Right lobe of liver (tissue), 6 donors: ENCODE measurements around the gene PHB1. TPM values are rescaled to one million over a fixed set of nuclear protein-coding genes. Genes with fewer than 3 reads are reported as not detected.

Source experiments
- ATAC-seq, 4 donors: fragments of 200-7000 bp; cut with Tn5 transposase; one replicate each; pipeline ENCODE4 v1.9.1; 2020; ENCODE audit warnings: mild to moderate bottlenecking in 4 of 4, moderate library complexity in 4 of 4
- DNase-seq, 3 donors: peaks; one replicate each; pipeline ENCODE4 v3.0.0-alpha.2; 2020
- H3K27ac ChIP-seq, 3 donors: fragments of 200-600 bp; one replicate each; pipeline ENCODE4 v1.8.0; 2022
- H3K27me3 ChIP-seq, 2 donors: fragments of 200-600 bp; one replicate each; pipeline ENCODE4 v1.8.0; 2022
- H3K36me3 ChIP-seq, 4 donors: fragments of 200-600 bp; sonication (generic) in 1 of 4; one replicate each; pipeline versions ENCODE4 v1.5.1 to v1.8.0; 2017 to 2022; ENCODE audit warnings: control low read depth in 1 of 4
- H3K4me1 ChIP-seq, 4 donors: fragments of 200-600 bp; sonication (generic) in 1 of 4; one replicate each; pipeline versions ENCODE4 v1.5.1 to v1.8.0; 2017 to 2022; ENCODE audit warnings: control low read depth in 1 of 4
- H3K4me3 ChIP-seq, 3 donors: fragments of 200-600 bp; one replicate each; pipeline ENCODE4 v1.8.0; 2022
- H3K9me3 ChIP-seq, 4 donors: fragments of 200-600 bp; sonication (generic) in 1 of 4; one replicate each; pipeline versions ENCODE4 v1.5.1 to v1.8.0; 2017 to 2022; ENCODE audit warnings: control low read depth in 1 of 4
- CTCF ChIP-seq, 4 donors: fragments of 200-600 bp in 3 of 4; fragments of 450-650 bp in 1 of 4; IDR thresholded peaks; one replicate each; pipeline versions ENCODE4 v1.5.1 to v1.8.0; 2016 to 2022; ENCODE audit warnings: antibody characterized with exemption in 4 of 4, mild to moderate bottlenecking in 2 of 4
- POLR2A ChIP-seq: fragments of 450-650 bp; IDR thresholded peaks from one replicate; pipeline ENCODE4 v1.6.1; 2017; ENCODE audit warnings: antibody characterized with exemption, mild to moderate bottlenecking
- WGBS: methylation state at CpG from one replicate; pipeline ENCODE4 v1.1.6; 2018; ENCODE audit warnings: low coverage, low lambda C conversion rate; ENCODE audit not compliant: insufficient coverage; ENCODE audit errors: missing lambda C conversion rate; 5-methylcytosine and 5-hydroxymethylcytosine counted together
- intact Hi-C, 2 donors: fragments of 100-400 bp; cut with DNase I; formaldehyde crosslinking; loops; one replicate each; pipeline versions ENCODE4 v1.11.2 to v1.14.1; 2022
- total RNA-seq, 6 experiments: library from RNA; depleted of rRNA in 2 of 6; stranded (reverse); fragments of >200 nt in 2 of 6; fragmentation: NEBNext Ultra II Directional in 3 of 6; extraction: Animal tissue kit (Norgen Biotek cat#: 25700) in 3 of 6; gene quantifications; one replicate each; pipeline versions ENCODE4 v1.1.0 to v1.2.4, GENCODE V29; 2016 to 2023
- donor health status: DM: no; HTN: yes; CAD: no.
- donor health status: DM: no; HTN: no; CAD: no.
- donor health status: DM: no; HTN: no; CAD: no.
- donor health status: DM: no; HTN: yes; CAD: no.
- donor health status: DM: no; HTN: yes; CAD: no.

Gene PHB1
- total RNA-seq, 6 experiments from 2014 or later = 88.5 to 131 (median 102) TPM

DNA sequence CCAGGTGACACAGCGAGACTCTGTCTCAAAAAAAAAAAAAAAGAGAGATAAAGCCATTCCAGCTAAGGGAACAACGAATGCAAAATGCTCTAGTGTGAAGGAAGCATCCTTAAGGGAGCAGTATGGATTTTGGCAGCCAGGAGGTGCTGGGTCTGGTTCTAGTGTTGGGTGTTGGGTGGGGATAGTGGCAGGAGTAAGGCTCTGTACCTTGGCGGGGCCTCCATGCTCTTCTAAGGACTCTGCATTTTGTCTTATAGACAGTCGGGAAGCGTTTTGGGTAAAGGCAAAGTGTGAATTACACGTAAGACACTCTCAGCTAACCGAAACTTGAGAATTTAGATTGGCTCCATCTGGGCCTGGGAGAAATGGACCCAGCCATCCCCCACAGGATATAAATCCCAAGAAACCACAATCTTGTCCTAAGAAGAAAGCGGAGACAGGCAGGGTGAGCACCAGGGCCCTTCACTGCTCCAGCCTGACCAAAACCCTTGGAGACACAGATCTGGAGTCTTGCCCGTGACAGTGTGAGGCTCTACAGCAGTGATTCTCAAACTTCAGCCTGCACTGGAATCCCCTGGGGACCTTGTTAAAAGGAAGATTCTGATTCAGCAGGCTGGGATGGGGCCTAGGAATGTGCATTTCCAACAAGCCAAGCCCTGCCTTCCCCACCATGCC is 33.1 kb upstream of the PHB1 start:
- no peak overlapping the region for H3K27ac ChIP-seq
- no peaks in the 10 kb centered on the region for H3K9me3 ChIP-seq
- intact Hi-C loops = no loop called here
- DNase-seq (no peak), ATAC-seq (no peak)
- no peaks in the 10 kb centered on the region for H3K27me3 ChIP-seq
- H3K4me3 ChIP-seq = no peak overlapping the region
- TF ChIP-seq CTCF (IDR thresholded peaks at IDR 0.05) = no peak
- no peak for TF ChIP-seq POLR2A
- no peaks in the 10 kb centered on the region for H3K4me1 ChIP-seq
- 78% methylated on average over 5 of the region's 9 CpGs for WGBS
- no peaks in the 10 kb centered on the region for H3K36me3 ChIP-seq

GRCh38 chr17:49445591-49445990 is 30.9 kb upstream of the PHB1 start:
- Histone ChIP-seq H3K4me3 (no peak overlapping the region), H3K36me3 (no peaks in the 10 kb centered on the region), H3K27me3 (no peaks in the 10 kb centered on the region), H3K4me1 (no peaks in the 10 kb centered on the region), H3K9me3 (no peaks in the 10 kb centered on the region), H3K27ac (no peak overlapping the region)
- WGBS = no CpG with 5 or more reads among the region's 7 CpGs
- no peak for TF ChIP-seq CTCF (IDR thresholded peaks at IDR 0.05)
- no peak for TF ChIP-seq POLR2A
- no peak for DNase-seq
- ATAC-seq = no peak
- intact Hi-C loops = no loop called here

DNA sequence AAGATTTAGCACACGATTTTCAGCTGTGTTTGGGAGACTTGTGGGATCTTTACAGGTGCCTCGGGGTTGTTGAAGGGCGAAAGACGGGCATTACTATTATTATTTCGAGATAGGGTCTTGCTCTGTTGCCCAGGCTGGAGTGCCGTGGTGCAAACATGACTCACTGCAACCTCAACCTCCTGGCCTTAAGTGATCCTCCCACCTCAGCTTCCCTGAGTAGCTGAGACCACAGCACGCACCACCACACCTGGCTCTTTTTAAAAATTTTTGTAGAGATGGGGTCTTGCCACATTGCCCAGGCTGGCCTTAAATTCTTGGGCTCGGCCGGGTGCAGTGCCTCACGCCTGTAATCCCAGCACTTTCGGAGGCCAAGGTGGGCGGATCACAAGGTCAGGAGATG is 29.7 kb upstream of the PHB1 start:
- Histone ChIP-seq H3K9me3 (no peaks in the 10 kb centered on the region), H3K4me3 (no peak overlapping the region), H3K27ac (no peak overlapping the region), H3K36me3 (no peaks in the 10 kb centered on the region), H3K27me3 (no peaks in the 10 kb centered on the region), H3K4me1 (no peaks in the 10 kb centered on the region)
- TF ChIP-seq POLR2A (no peak), CTCF (IDR thresholded peaks at IDR 0.05) (no peak)
- DNase-seq (no peak), ATAC-seq (no peak)
- intact Hi-C loops = no loop called here
- WGBS = 54% methylated on average over 7 of the region's 12 CpGs

- H3K4me3 ChIP-seq = no peak overlapping the region
- WGBS = 53% methylated on average over 5 of the region's 6 CpGs
- TF ChIP-seq CTCF (IDR thresholded peaks at IDR 0.05) = no peak
- H3K9me3 ChIP-seq = no peaks in the 10 kb centered on the region
- no peaks in the 10 kb centered on the region for H3K4me1 ChIP-seq
- intact Hi-C loops = no loop called here
- H3K27me3 ChIP-seq = no peaks in the 10 kb centered on the region
- DNase-seq (no peak), ATAC-seq (no peak)
- H3K27ac ChIP-seq = no peak overlapping the region
- no peaks in the 10 kb centered on the region for H3K36me3 ChIP-seq
These were observed 29.2 kb upstream of the PHB1 start for GRCh38 chr17:49443862-49444261.

DNA sequence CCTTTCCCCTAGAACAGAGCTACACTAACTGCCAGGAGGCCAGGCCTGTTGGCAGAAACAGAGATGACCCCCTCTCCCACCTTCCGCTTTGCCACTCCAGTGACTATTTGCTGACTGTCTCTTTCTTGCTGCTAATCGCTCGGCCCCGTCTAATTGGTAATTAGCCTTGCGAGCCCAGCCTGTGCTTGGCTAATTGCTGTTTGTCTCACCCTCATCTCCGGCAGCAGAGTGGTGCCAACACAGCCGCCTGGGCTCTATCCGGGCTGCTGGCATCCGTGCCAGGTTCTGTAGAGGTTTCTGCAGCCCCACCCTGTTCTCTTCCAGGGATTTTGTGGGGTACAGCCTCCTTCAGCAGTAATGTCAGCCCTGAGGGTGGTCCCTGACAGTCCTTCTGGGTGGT is 27.4 kb upstream of the PHB1 start:
- DNase-seq (no peak), ATAC-seq (no peak)
- no peaks in the 10 kb centered on the region for H3K9me3 ChIP-seq
- H3K4me1 ChIP-seq = no peaks in the 10 kb centered on the region
- H3K4me3 ChIP-seq = no peak overlapping the region
- 44% methylated on average over 7 of the region's 9 CpGs for WGBS
- no peaks in the 10 kb centered on the region for H3K36me3 ChIP-seq
- H3K27ac ChIP-seq = no peak overlapping the region
- no peaks in the 10 kb centered on the region for H3K27me3 ChIP-seq
- intact Hi-C loops = no loop called here
- TF ChIP-seq CTCF (IDR thresholded peaks at IDR 0.05) (no peak), POLR2A (no peak)
